AG04450 (cell line): ENCODE data around the gene GPS1. TPM values are rescaled to one million over a fixed set of nuclear protein-coding genes. Genes with fewer than 3 reads are reported as not detected.

ENCODE experiments used
- CTCF ChIA-PET: fragments of 300-600, 350-600 bp; formaldehyde crosslinking; extraction: SDS; loops from one replicate; lab custom pipeline; 2022; ENCODE audit warnings: antibody characterized with exemption, inconsistent platforms; lab: Charles Lee
- POLR2A ChIA-PET: fragments of 350-600 bp; formaldehyde crosslinking; extraction: SDS; loops from one replicate; lab custom pipeline; 2021; ENCODE audit warnings: antibody characterized with exemption, inconsistent platforms; lab: Yijun Ruan, JAX
- DNase-seq: peaks from one replicate; pipeline ENCODE4 v3.0.0-alpha.2; 2011; ENCODE audit warnings: low read depth, low spot score
- H3K27ac ChIP-seq: one replicate; pipeline ENCODE4 v1.5.1; 2012; ENCODE audit warnings: low read depth, low read length, control low read depth
- H3K27me3 ChIP-seq: one replicate; pipeline ENCODE4 v1.6.0; 2012; ENCODE audit warnings: low read length; ENCODE audit not compliant: control insufficient read depth, insufficient read depth
- H3K4me3 ChIP-seq: 2 replicates; pipeline ENCODE4 v1.5.1; 2011; ENCODE audit warnings: mild to moderate bottlenecking, low read depth, low read length, control low read depth
- H3K9me3 ChIP-seq: 2 replicates; pipeline ENCODE4 v1.5.1; 2012; ENCODE audit warnings: low read length; ENCODE audit not compliant: control insufficient read depth, insufficient read depth
- polyA plus RNA-seq: library from polyadenylated mRNA; depleted of rRNA; stranded (reverse); fragments of >200 nt; gene quantifications from 2 replicates; pipeline ENCODE4 v1.2.3, GENCODE V29; 2011
- TF ChIP-seq, protein P1 (sequence below): IDR thresholded peaks from 2 replicates; pipeline ENCODE4 v1.5.1; 2011; ENCODE audit warnings: low read depth, low read length, control low read depth, inconsistent platforms

GPS1 gene
- polyA plus RNA-seq, 1 experiment = 63.1 TPM

GRCh38 chr17:82008941-82009405 is 42.7 kb upstream of the GPS1 start:
- no peak overlapping the region for H3K4me3 ChIP-seq
- ChIA-PET POLR2A (no interaction called here), CTCF (interaction anchor here (1.1 to 1.7 kb wide), 2 partner anchors 11 to 50 kb away, joined by 5 to 8 read pairs; no protein-coding TSS in a partner anchor)
- H3K27ac ChIP-seq = no peak overlapping the region
- TF ChIP-seq, protein P1, sequence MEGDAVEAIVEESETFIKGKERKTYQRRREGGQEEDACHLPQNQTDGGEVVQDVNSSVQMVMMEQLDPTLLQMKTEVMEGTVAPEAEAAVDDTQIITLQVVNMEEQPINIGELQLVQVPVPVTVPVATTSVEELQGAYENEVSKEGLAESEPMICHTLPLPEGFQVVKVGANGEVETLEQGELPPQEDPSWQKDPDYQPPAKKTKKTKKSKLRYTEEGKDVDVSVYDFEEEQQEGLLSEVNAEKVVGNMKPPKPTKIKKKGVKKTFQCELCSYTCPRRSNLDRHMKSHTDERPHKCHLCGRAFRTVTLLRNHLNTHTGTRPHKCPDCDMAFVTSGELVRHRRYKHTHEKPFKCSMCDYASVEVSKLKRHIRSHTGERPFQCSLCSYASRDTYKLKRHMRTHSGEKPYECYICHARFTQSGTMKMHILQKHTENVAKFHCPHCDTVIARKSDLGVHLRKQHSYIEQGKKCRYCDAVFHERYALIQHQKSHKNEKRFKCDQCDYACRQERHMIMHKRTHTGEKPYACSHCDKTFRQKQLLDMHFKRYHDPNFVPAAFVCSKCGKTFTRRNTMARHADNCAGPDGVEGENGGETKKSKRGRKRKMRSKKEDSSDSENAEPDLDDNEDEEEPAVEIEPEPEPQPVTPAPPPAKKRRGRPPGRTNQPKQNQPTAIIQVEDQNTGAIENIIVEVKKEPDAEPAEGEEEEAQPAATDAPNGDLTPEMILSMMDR = no peak
- H3K9me3 ChIP-seq = no peaks in the 10 kb centered on the region; the same call in 1 of the 2 replicates
- DNase-seq = no peak
- no peaks in the 10 kb centered on the region for H3K27me3 ChIP-seq

GRCh38 chr17:82009413-82009812 is 42.3 kb upstream of the GPS1 start:
- ChIA-PET CTCF (interaction anchor here (1.7 kb wide), 1 partner anchor 50 kb away, joined by 8 read pairs; no protein-coding TSS in a partner anchor), POLR2A (no interaction called here)
- TF ChIP-seq, protein P1 = no peak
- DNase-seq = no peak
- Histone ChIP-seq H3K27ac (no peak overlapping the region), H3K4me3 (no peak overlapping the region), H3K27me3 (no peaks in the 10 kb centered on the region), H3K9me3 (no peaks in the 10 kb centered on the region; the same call in 1 of the 2 replicates)

GRCh38 chr17:82010575-82011525 is 40.8 kb upstream of the GPS1 start:
- no peak overlapping the region for H3K27ac ChIP-seq
- no peaks in the 10 kb centered on the region for H3K27me3 ChIP-seq
- DNase-seq = no peak
- CTCF ChIA-PET = interaction anchor here (0.6 to 1.7 kb wide), 3 partner anchors 46 to 51 kb away, joined by 3 to 8 read pairs (median 5); partner anchors contain the start of gene NOTUM
- POLR2A ChIA-PET = no interaction called here
- H3K9me3 ChIP-seq = no peaks in the 10 kb centered on the region; the same call in 1 of the 2 replicates
- TF ChIP-seq, protein P1 = no peak
- H3K4me3 ChIP-seq = no peak overlapping the region

GRCh38 chr17:82011617-82012187 is 40.0 kb upstream of the GPS1 start:
- no peak overlapping the region for H3K4me3 ChIP-seq
- POLR2A ChIA-PET = no interaction called here
- H3K9me3 ChIP-seq = no peaks in the 10 kb centered on the region; the same call in 1 of the 2 replicates
- CTCF ChIA-PET = no interaction called here
- DNase-seq = no peak
- H3K27ac ChIP-seq = no peak overlapping the region
- no peaks in the 10 kb centered on the region for H3K27me3 ChIP-seq
- TF ChIP-seq, protein P1 = no peak
